Dendritic cell treated with granulocyte-macrophage colony-stimulating factor and Interleukin-4, amounts not matched to agents 40 ng/mL and 50 ng/mL, for 4 days (primary cell): ENCODE data around the gene COPA.
"Not testable (repeated sequence)": the region's sequence is repeated elsewhere in the genome, so short reads cannot be mapped to it uniquely, and the experiment has no call there.

ENCODE experiments used
- H3K27ac Mint-ChIP-seq: one replicate; pipeline ENCODE4 v1.8.0; 2022; ENCODE audit warnings: mild to moderate bottlenecking, mixed read lengths
- H3K27me3 Mint-ChIP-seq: one replicate; pipeline ENCODE4 v1.8.0; 2022; ENCODE audit warnings: mild to moderate bottlenecking, mixed read lengths
- H3K36me3 Mint-ChIP-seq: one replicate; pipeline ENCODE4 v1.8.0; 2022; ENCODE audit warnings: low read depth, mixed read lengths
- H3K4me1 Mint-ChIP-seq: one replicate; pipeline ENCODE4 v1.8.0; 2022; ENCODE audit warnings: low read depth, mixed read lengths
- H3K4me3 Mint-ChIP-seq: one replicate; pipeline ENCODE4 v1.8.0; 2022; ENCODE audit warnings: mild to moderate bottlenecking, moderate library complexity, mixed read lengths
- H3K9me3 Mint-ChIP-seq: one replicate; pipeline ENCODE4 v1.8.0; 2022; ENCODE audit warnings: mixed read lengths
- intact Hi-C: fragments of 100-400 bp; cut with micrococcal nuclease; formaldehyde crosslinking; loops from one replicate; pipeline ENCODE4 v1.15.0; 2022

COPA gene

DNA sequence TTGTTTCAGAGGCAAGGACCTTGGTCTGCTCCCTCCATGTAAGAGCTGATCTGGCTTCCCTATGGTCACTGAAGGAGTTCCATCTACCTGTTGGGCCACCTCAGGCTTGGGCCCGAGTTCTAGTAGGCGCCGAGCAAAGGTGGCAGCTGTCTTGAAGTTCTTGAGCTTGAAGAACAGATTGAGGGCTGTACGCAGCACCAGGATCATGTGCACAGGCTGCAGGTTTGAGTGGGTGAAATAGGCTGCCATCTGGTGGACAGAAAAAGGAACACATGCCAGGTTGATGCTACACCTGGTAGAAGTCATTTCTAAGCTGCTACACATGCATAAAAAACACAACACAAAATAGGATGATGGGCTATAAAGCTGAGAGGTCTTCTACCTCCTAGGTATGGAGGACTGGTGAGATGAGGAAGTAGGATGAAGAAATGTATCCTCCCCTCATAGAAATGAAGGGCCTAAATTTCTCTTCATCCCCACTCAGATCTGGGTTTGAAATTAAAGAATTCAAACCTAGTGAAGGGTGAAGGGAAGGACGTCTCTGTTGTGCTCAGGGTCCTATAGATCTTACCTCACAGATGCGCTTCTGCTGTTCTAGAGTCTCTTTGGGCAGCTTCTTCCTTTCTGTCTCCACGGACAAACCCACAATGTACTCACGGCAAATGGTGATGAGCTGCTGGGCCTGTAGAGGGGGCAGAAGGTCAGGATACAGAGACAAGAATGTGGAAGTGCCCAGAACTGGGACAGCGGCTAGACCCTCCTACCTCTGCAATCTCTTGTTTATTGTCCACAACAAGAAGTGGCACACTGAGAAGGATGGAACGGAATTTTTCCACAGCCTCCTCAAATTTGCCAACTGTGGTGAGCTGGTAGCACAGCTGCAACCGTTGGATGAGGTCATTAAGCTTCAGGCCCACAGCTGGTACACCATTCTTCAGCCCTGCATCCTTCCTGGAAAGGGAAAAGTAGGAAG, 51.5 kb downstream of the COPA start:
- H3K4me3 Mint-ChIP-seq = no peak overlapping the region
- no peaks in the 10 kb centered on the region for H3K9me3 Mint-ChIP-seq
- H3K36me3 Mint-ChIP-seq = peaks cover 86% of the 10 kb centered on the region
- peak overlapping the region; percentile 11 for H3K27ac Mint-ChIP-seq
- intact Hi-C loops = loop anchor here (2.0 to 5.0 kb wide), 2 partner anchors 86 to 191 kb away; no protein-coding TSS in a partner anchor
- H3K4me1 Mint-ChIP-seq = peaks cover 21% of the 10 kb centered on the region
- no peaks in the 10 kb centered on the region for H3K27me3 Mint-ChIP-seq

DNA sequence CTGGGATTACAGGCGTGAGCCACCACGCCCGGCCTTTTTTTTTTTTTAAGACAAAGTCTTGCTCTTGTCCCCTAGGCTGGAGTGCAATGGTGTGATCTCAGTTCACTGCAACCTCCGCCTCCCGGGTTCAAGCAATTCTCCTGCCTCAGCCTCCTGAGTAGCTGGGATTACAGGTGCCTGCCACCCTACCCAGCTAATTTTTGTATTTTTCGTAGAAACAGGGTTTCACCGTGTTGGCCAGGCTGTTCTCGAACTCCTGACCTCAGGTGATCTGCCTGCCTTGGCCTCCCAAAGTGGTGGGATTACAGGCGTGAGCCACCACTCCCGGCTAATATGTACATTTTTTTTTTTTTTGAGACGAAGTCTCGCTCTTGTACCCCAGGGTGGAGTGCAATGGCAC, 55.3 kb downstream of the COPA start:
- H3K27ac Mint-ChIP-seq, H3K9me3 Mint-ChIP-seq, H3K4me3 Mint-ChIP-seq, H3K27me3 Mint-ChIP-seq: not testable (repeated sequence)
- peaks cover 38% of the 10 kb centered on the region for H3K4me1 Mint-ChIP-seq
- H3K36me3 Mint-ChIP-seq = peaks cover 60% of the 10 kb centered on the region
- intact Hi-C loops = loop anchor here (5.0 kb wide), 1 partner anchor 95 kb away; the partner anchor contains the start of gene CASQ1

DNA sequence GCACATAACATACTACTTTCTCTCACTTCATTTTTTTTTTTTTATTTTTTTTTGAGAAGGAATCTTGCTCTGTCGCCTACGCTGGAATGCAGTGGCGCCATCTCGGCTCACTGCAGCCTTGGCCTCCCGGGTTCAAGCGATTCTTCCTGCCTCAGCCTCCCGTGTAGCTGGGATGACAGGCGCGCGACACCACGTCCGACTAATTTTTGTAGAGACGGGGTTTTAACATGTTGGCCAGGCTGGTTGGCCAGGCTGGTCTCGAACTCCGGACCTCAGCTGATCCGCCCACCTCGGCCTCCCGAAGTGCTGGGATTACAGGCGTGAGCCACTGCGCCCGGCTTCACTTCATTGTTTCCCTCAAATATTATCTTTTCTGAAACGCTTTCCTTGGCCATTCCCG, 57.5 kb downstream of the COPA start:
- Mint-ChIP-seq H3K27ac (no peak overlapping the region), H3K9me3 (no peaks in the 10 kb centered on the region), H3K27me3 (no peaks in the 10 kb centered on the region), H3K4me1 (peaks cover 25% of the 10 kb centered on the region), H3K36me3 (peaks cover 60% of the 10 kb centered on the region), H3K4me3 (no peak overlapping the region)
- intact Hi-C loops = loop anchor here (1.0 to 5.0 kb wide), 2 partner anchors 23 to 93 kb away; partner anchors contain the start of genes CASQ1 and DCAF8

DNA sequence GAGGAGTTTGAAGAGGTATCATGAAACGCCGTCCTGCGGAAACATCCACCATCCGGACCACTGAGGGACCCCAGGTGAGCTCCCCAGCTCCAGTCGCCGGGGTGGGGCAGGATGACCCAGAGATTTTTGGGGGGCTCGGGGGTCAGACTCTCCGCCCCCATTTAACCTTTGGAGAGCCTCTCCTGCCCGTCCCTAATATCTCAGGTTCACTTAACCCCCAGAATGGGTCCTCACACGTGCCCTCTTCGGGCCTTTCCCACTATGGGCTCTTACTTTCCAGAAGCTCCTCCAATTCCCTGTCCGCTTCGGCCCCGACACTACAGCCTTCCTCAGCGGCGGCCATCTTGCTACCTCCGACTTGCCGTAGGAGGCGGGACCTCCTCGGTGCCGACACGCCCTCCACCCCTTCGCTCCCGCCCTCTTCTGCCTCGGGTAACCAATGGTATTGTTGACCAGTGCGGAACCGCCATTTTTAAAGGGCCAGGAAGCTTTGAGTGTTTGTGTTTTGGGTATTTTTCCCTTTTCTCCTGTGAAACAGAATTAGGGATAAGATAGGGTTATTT, 58.2 kb downstream of the COPA start, which contains the start of gene PEX19:
Gene PEX19, minus strand, starts transcription at position 352 of the 563 bp plus-strand sequence. Its CDS starts 9 bp downstream, at position 343.
- Mint-ChIP-seq H3K27me3 (no peaks in the 10 kb centered on the region), H3K9me3 (no peaks in the 10 kb centered on the region), H3K36me3 (peaks cover 60% of the 10 kb centered on the region), H3K4me1 (peaks cover 25% of the 10 kb centered on the region), H3K27ac (peak within 1 kb of the TSS; percentile 93), H3K4me3 (peak within 1 kb of the TSS; percentile 99)
- intact Hi-C loops = loop anchor here (1.0 to 5.0 kb wide), 2 partner anchors 23 to 93 kb away; partner anchors contain the start of genes CASQ1 and DCAF8

DNA sequence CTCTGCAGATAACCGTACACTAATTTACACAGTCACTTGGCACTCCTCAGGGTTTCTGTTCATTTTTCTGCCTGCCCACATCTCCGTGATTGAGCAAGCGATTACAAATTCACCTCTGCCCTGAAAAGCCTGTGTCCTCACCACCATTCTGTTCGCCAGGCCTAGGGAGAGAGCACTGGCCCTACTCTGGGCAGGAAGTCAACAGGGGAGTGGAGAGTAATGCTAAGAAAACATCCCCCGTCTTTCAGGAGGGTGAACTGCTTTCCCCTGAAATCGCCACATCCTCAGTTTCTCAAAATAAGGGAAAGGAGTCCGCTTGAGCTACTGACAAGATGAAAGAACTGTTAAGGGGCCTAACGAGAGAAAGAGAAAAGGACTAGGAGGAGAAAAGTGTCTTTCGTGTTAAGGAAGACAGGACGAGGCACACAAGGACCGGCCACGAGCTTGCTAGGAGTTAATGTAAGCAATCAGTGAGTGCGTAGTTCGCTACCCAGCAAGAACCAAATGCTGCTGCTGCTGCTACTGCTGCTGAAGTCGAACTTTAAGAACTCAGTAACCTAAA, 58.7 kb downstream of the COPA start:
- Mint-ChIP-seq H3K27me3 (no peaks in the 10 kb centered on the region), H3K4me1 (peaks cover 25% of the 10 kb centered on the region), H3K27ac (peak overlapping the region; percentile 93), H3K9me3 (no peaks in the 10 kb centered on the region), H3K4me3 (peak overlapping the region; percentile 99), H3K36me3 (peaks cover 60% of the 10 kb centered on the region)
- intact Hi-C loops = no loop called here

DNA sequence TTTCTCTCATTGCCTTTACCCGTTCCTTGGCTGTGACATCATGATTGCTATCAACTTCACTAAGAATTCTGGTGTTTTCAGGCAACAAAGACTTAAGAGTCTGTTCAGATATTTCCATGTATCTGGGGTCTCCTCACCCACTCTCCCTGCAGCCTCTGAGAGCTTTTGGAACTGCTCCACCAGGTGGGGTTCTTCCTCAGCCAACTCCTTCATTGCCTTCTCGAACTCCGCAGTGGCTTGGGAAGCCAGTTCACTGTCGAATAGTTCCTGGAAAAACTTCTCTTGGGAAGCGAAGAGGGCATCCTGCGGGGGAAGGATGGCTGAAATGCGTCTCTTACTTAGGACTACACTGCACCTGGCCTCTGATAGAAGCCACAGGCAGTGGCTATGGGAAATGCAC, 60.2 kb downstream of the COPA start:
- Mint-ChIP-seq H3K4me3 (no peak overlapping the region), H3K4me1 (peaks cover 25% of the 10 kb centered on the region), H3K36me3 (peaks cover 58% of the 10 kb centered on the region)

DNA sequence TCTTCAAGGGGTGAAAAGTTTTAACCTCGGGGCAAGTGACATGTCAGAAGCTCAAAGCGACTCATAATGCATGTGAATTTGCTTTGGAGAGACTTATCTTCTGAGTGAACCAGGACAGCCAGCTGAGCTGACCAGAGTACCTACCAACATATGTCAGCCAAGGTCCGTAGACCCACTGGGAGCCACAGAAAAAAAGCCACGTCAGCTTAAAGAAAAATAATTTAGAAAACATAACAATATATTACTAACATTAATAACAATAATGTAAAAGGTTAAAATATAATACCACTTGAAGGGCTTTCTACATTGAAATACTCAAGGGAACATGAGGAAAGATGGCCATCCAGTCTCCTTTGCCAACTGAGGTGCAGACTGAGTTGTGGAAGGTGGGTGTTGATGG, 65.1 kb downstream of the COPA start:
- H3K4me1 Mint-ChIP-seq = peaks cover 4% of the 10 kb centered on the region
- peaks cover 64% of the 10 kb centered on the region for H3K36me3 Mint-ChIP-seq
- no peak overlapping the region for H3K4me3 Mint-ChIP-seq
- H3K27ac Mint-ChIP-seq = no peak overlapping the region
- no peaks in the 10 kb centered on the region for H3K9me3 Mint-ChIP-seq
- no peaks in the 10 kb centered on the region for H3K27me3 Mint-ChIP-seq
- intact Hi-C loops = no loop called here

More for the DNA sequence above, 60.2 kb downstream of the COPA start:
- no peaks in the 10 kb centered on the region for H3K9me3 Mint-ChIP-seq
- no peaks in the 10 kb centered on the region for H3K27me3 Mint-ChIP-seq
- H3K27ac Mint-ChIP-seq = no peak overlapping the region
- intact Hi-C loops = no loop called here

DNA sequence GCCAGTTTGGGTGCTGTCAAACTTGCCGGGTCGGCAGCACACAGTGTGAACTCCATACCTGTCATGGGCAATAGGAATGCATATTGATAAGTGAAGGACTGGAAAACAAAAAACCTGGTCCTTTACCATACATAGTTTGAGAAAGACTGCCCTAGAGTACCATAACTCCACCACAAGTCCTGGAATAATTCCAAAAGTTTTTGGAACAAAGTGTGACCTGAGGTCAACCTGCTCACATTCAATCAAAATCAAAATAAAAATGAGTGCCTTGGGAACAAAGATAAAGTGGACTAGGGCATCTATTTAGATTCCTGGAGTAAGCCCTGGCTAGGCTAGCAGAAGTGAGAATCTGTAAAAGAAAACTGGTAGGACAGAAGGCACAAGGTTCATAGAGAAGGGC, 65.7 kb downstream of the COPA start:
- Mint-ChIP-seq H3K36me3 (peaks cover 57% of the 10 kb centered on the region), H3K4me1 (no peaks in the 10 kb centered on the region), H3K27ac (no peak overlapping the region), H3K9me3 (no peaks in the 10 kb centered on the region), H3K4me3 (no peak overlapping the region), H3K27me3 (no peaks in the 10 kb centered on the region)
- intact Hi-C loops = no loop called here

DNA sequence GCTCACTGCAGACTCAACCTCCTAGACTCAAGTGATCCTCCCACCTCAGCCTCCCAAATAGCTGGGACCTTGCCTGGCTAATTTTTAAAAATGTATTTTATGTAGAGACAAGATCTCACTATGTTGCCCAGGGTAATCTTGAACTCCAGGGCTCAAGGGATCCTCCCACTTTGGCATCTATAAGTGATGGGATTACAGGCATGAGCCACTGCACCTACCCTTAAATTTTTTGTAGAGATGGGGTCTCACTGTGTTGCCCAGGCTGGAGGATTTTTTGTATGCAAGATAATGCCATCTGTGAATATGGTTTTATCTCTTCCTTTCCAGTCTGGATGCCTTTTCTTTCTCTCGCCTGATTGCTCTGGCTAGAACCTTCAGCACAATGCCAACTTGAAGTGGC, 72.0 kb downstream of the COPA start:
- H3K27me3 Mint-ChIP-seq = peaks cover 6% of the 10 kb centered on the region
- H3K27ac Mint-ChIP-seq = no peak overlapping the region
- intact Hi-C loops = no loop called here
- no peaks in the 10 kb centered on the region for H3K9me3 Mint-ChIP-seq
- H3K4me3 Mint-ChIP-seq = no peak overlapping the region
- H3K36me3 Mint-ChIP-seq = peaks cover 2% of the 10 kb centered on the region
- H3K4me1 Mint-ChIP-seq = no peaks in the 10 kb centered on the region

DNA sequence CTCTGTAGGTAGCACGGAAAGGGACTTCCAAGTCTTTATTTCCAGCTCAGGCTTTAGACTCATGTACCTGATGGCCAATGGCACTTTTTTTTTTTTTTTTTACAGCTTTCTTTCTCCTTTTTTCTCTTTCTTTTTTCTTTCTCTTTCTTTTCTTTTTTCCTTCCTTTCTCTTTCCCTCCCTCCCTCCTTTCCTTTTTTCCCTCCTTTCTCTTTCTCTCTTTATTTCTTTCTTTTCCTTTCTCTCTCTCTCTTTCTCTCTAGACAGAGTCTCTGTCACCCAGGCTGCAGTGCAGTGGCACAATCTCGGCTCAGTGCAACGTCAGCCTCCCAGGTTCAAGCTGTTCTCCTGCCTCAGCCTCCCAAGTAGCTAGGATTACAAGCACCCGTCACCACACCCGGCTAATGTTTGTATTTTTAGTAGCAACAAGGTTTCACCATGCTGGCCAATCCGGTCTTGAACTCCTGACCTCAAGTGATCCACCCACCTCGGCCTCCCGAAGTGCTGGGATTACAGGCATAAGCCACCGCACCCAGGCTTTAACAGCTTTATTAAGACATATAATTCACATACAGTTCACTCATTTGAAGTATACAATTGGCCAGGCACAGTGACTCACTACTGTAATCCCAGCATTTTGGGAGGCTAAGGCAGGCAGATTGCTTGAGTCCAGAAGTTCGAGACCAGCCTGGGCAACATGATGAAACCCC, 75.6 kb downstream of the COPA start:
- peaks cover 10% of the 10 kb centered on the region for H3K4me1 Mint-ChIP-seq
- no peak overlapping the region for H3K27ac Mint-ChIP-seq
- no peaks in the 10 kb centered on the region for H3K9me3 Mint-ChIP-seq
- intact Hi-C loops = no loop called here
- no peak overlapping the region for H3K4me3 Mint-ChIP-seq
- H3K27me3 Mint-ChIP-seq = peaks cover 6% of the 10 kb centered on the region
- H3K36me3 Mint-ChIP-seq = no peaks in the 10 kb centered on the region

DNA sequence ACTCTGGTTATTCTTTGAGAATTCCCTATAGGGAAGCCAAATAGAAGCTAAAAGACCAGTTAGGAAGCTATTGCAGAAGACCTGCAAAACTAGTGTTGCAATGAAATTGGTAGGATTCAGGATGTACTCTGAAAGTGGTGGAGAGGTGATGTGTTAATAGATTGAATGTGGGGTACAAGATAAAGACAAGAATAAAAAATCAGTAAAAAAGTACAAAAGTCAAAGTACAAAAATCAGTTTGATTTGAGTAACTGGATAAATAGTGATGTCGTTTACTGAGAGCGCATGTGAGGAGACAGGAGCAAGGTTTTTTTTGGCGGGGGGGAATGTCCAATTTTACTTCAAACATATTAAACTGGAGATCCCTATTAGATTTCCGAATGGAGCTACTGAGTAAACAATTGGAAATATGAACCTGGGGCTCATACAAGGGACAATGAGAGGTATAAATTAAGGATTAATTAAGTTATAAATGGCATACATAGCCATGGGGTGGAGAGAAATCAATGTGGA, 78.2 kb downstream of the COPA start:
- peaks cover 19% of the 10 kb centered on the region for H3K36me3 Mint-ChIP-seq

DNA sequence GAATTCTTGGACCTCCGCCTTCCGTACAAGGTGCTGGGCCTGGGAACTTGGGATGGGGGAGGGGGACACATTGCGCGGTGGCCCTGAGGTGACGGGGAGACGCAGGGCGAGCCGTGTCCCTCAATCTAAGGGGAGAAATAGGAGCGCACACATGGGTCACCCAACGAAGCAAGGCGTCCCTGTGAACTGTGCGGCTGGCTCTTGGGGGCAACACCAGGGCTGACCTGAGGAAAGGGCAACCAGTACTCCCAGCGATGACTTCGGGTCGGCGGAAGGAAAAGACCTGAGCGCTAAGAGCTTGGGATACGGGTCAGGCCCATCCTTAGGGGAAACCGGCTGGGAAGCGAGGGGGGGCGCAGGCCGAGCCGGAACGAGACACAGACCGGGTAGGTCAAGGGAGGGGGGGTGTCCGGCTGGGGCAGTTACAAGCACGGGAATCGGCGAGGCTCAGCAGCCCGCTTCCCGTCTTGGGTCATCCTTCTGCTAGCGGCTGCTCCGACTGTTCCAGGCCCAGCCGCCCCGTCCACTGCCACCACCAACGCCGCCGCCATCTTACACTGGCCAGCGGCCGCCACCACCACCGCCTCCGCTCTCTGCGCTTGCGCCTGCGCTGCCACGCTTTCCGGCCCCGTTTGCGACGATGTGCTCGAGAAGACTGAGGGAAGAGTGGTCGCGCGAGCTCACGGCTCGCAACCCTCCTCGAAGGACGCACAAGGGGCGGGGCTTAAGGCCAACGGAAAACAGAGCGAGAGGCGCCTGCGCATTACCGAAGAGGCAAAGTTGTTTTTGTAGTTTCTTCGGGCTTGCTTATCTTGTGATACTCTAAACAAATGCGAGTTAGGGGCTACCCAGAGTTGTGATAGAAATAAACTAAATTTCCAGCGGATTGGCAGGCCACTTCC, 80.9 kb downstream of the COPA start, which contains the start of gene DCAF8:
Gene DCAF8, minus strand, starts transcription at position 657 of the 902 bp plus-strand sequence. CDS start 18,541 bp downstream, outside the sequence.
- peak within 1 kb of the TSS; percentile 95 for H3K4me3 Mint-ChIP-seq
- peaks cover 39% of the 10 kb centered on the region for H3K36me3 Mint-ChIP-seq
- intact Hi-C loops = loop anchor here (1.0 kb wide), 1 partner anchor 23 kb away; the partner anchor contains the start of gene PEX19
- H3K27ac Mint-ChIP-seq = peak within 1 kb of the TSS; percentile 99
- peaks cover 3% of the 10 kb centered on the region for H3K27me3 Mint-ChIP-seq
- no peaks in the 10 kb centered on the region for H3K9me3 Mint-ChIP-seq
- peaks cover 30% of the 10 kb centered on the region for H3K4me1 Mint-ChIP-seq

More for the DNA sequence above, 78.2 kb downstream of the COPA start:
- Mint-ChIP-seq H3K4me1 (peaks cover 20% of the 10 kb centered on the region), H3K27me3 (peaks cover 6% of the 10 kb centered on the region), H3K4me3 (no peak overlapping the region), H3K9me3 (no peaks in the 10 kb centered on the region), H3K27ac (no peak overlapping the region)
- intact Hi-C loops = no loop called here
